ENCODE results near the gene YEATS4.

The YEATS4 gene

DNA sequence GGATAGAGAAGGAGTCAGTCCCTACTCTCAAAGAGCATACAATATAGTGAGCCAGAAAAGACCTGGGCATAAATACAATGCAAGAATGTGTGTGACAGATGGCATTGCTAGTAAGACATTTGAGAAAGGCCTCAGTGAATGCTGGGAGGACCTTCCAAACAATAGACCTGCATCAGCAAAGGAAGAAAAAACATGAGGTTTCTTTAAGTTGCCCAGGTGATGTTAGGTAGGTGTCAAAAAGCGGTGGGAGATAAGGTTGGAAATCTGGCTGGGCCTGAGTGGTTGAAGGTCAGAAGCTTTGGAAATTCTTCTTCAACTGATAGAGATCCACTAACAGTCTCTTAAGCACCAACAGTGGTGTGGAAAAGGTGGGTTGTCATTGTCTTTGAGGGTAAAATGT is 60.2 kb downstream of the YEATS4 start:
- Histone ChIP-seq H3K27ac (ENCODE audit: low read length) (no peak overlapping the region), H3K4me3 (ENCODE audit: low read depth in 1 of 2, low read length in 2 of 2) (no peak overlapping the region), H3K27me3 (ENCODE audit: low read depth, low read length) (no peaks in the 10 kb centered on the region), H3K36me3 (ENCODE audit: control insufficient read depth in 1 of 2, insufficient read depth in 2 of 2, low read length in 2 of 2) (no peaks in the 10 kb centered on the region), H3K4me1 (ENCODE audit: control insufficient read depth in 1 of 2, insufficient read depth in 2 of 2, low read length in 2 of 2) (peaks cover 0 to 8% of the 10 kb centered on the region in 2 donors), H3K9me3 (ENCODE audit: control insufficient read depth in 1 of 2, low read length in 2 of 2) (no peaks in the 10 kb centered on the region)

GRCh38 chr12:69421548-69421947 is 62.0 kb downstream of the YEATS4 start:
- no peaks in the 10 kb centered on the region for H3K9me3 ChIP-seq (ENCODE audit: control insufficient read depth in 1 of 2, low read length in 2 of 2)
- no peaks in the 10 kb centered on the region for H3K36me3 ChIP-seq (ENCODE audit: control insufficient read depth in 1 of 2, insufficient read depth in 2 of 2, low read length in 2 of 2)
- no peaks in the 10 kb centered on the region for H3K27me3 ChIP-seq (ENCODE audit: low read depth, low read length)
- H3K4me1 ChIP-seq (ENCODE audit: control insufficient read depth in 1 of 2, insufficient read depth in 2 of 2, low read length in 2 of 2) = no peaks in the 10 kb centered on the region
- no peak overlapping the region for H3K27ac ChIP-seq (ENCODE audit: low read length)
- no peak overlapping the region for H3K4me3 ChIP-seq (ENCODE audit: low read depth in 1 of 2, low read length in 2 of 2)

- H3K36me3 ChIP-seq (ENCODE audit: control insufficient read depth in 1 of 2, insufficient read depth in 2 of 2, low read length in 2 of 2) = no peaks in the 10 kb centered on the region
- H3K4me3 ChIP-seq (ENCODE audit: low read depth in 1 of 2, low read length in 2 of 2) = no peak overlapping the region
- no peaks in the 10 kb centered on the region for H3K27me3 ChIP-seq (ENCODE audit: low read depth, low read length)
- no peak overlapping the region for H3K27ac ChIP-seq (ENCODE audit: low read length)
- no peaks in the 10 kb centered on the region for H3K4me1 ChIP-seq (ENCODE audit: control insufficient read depth in 1 of 2, insufficient read depth in 2 of 2, low read length in 2 of 2)
- no peaks in the 10 kb centered on the region for H3K9me3 ChIP-seq (ENCODE audit: control insufficient read depth in 1 of 2, low read length in 2 of 2)
Observed at GRCh38 chr12:69423037-69423905, 63.7 kb downstream of the YEATS4 start.

DNA sequence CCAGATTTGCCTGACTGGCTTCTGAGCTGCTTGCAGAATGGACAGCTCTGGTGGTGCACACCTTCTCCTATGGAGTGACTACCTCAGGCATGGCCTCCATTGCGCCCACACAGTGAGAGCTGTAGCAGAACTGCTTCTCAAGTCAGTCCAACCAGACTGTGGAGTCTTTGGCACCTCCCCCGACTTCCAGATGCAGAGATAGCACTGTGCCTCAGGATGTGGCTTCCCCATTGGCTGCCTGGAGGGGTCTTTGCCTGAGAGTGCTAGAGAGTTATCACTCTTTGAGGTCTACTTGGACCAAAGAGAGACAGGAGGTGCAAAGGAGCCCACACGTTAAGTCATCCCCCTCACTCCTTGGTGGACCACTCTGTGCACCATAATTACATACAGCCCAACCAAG is 65.9 kb downstream of the YEATS4 start:
- Histone ChIP-seq H3K27ac (ENCODE audit: low read length) (no peak overlapping the region), H3K36me3 (ENCODE audit: control insufficient read depth in 1 of 2, insufficient read depth in 2 of 2, low read length in 2 of 2) (no peaks in the 10 kb centered on the region), H3K9me3 (ENCODE audit: control insufficient read depth in 1 of 2, low read length in 2 of 2) (no peaks in the 10 kb centered on the region), H3K27me3 (ENCODE audit: low read depth, low read length) (no peaks in the 10 kb centered on the region), H3K4me1 (ENCODE audit: control insufficient read depth in 1 of 2, insufficient read depth in 2 of 2, low read length in 2 of 2) (no peaks in the 10 kb centered on the region), H3K4me3 (ENCODE audit: low read depth in 1 of 2, low read length in 2 of 2) (no peak overlapping the region)

- no peak overlapping the region for H3K27ac ChIP-seq (ENCODE audit: low read length)
- no peaks in the 10 kb centered on the region for H3K9me3 ChIP-seq (ENCODE audit: control insufficient read depth in 1 of 2, low read length in 2 of 2)
- H3K4me1 ChIP-seq (ENCODE audit: control insufficient read depth in 1 of 2, insufficient read depth in 2 of 2, low read length in 2 of 2) = peaks cover 0 to 9% of the 10 kb centered on the region in 2 donors
- no peaks in the 10 kb centered on the region for H3K27me3 ChIP-seq (ENCODE audit: low read depth, low read length)
- H3K36me3 ChIP-seq (ENCODE audit: control insufficient read depth in 1 of 2, insufficient read depth in 2 of 2, low read length in 2 of 2) = no peaks in the 10 kb centered on the region
- H3K4me3 ChIP-seq (ENCODE audit: low read depth in 1 of 2, low read length in 2 of 2) = no peak overlapping the region
Observed at GRCh38 chr12:69428351-69429073, 69.0 kb downstream of the YEATS4 start.

GRCh38 chr12:69430942-69431590 is 71.5 kb downstream of the YEATS4 start:
- H3K4me3 ChIP-seq (ENCODE audit: low read depth in 1 of 2, low read length in 2 of 2) = peak overlapping the region in 1 of 2 donors; percentile 20
- no peaks in the 10 kb centered on the region for H3K9me3 ChIP-seq (ENCODE audit: control insufficient read depth in 1 of 2, low read length in 2 of 2)
- H3K27ac ChIP-seq (ENCODE audit: low read length) = peak overlapping the region; percentile 21
- peaks cover 0 to 9% of the 10 kb centered on the region in 2 donors for H3K4me1 ChIP-seq (ENCODE audit: control insufficient read depth in 1 of 2, insufficient read depth in 2 of 2, low read length in 2 of 2)
- no peaks in the 10 kb centered on the region for H3K36me3 ChIP-seq (ENCODE audit: control insufficient read depth in 1 of 2, insufficient read depth in 2 of 2, low read length in 2 of 2)
- no peaks in the 10 kb centered on the region for H3K27me3 ChIP-seq (ENCODE audit: low read depth, low read length)

- Histone ChIP-seq H3K4me3 (ENCODE audit: low read depth in 1 of 2, low read length in 2 of 2) (peak overlapping the region in 1 of 2 donors; percentile 20), H3K27me3 (ENCODE audit: low read depth, low read length) (no peaks in the 10 kb centered on the region), H3K27ac (ENCODE audit: low read length) (peak overlapping the region; percentile 21), H3K36me3 (ENCODE audit: control insufficient read depth in 1 of 2, insufficient read depth in 2 of 2, low read length in 2 of 2) (no peaks in the 10 kb centered on the region), H3K9me3 (ENCODE audit: control insufficient read depth in 1 of 2, low read length in 2 of 2) (no peaks in the 10 kb centered on the region), H3K4me1 (ENCODE audit: control insufficient read depth in 1 of 2, insufficient read depth in 2 of 2, low read length in 2 of 2) (peaks cover 0 to 11% of the 10 kb centered on the region in 2 donors)
Observed at GRCh38 chr12:69431591-69432222, 72.2 kb downstream of the YEATS4 start.

DNA sequence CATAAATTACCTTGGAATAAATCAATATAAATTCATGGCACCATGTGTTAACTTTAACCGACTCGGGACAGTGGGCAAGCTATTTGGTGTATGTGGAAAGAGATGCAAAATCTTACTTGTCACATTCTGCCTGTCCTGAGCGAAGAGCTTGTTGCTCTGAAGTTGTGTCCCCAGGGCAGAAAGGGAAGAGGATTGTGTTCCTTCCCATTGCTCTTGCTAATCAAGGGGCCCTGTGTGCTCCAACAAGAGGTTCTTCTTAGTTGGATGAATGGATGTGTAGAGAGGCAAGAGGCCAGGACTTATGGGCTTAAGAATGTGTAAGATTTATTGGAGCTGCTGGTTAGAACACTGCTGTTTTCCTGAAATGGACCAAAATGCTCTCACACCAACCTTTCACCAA is 74.1 kb downstream of the YEATS4 start:
- peaks cover 0 to 19% of the 10 kb centered on the region in 2 donors for H3K4me1 ChIP-seq (ENCODE audit: control insufficient read depth in 1 of 2, insufficient read depth in 2 of 2, low read length in 2 of 2)
- H3K27me3 ChIP-seq (ENCODE audit: low read depth, low read length) = no peaks in the 10 kb centered on the region
- no peak overlapping the region for H3K27ac ChIP-seq (ENCODE audit: low read length)
- H3K36me3 ChIP-seq (ENCODE audit: control insufficient read depth in 1 of 2, insufficient read depth in 2 of 2, low read length in 2 of 2) = no peaks in the 10 kb centered on the region
- H3K9me3 ChIP-seq (ENCODE audit: control insufficient read depth in 1 of 2, low read length in 2 of 2) = no peaks in the 10 kb centered on the region
- H3K4me3 ChIP-seq (ENCODE audit: low read depth in 1 of 2, low read length in 2 of 2) = no peak overlapping the region

DNA sequence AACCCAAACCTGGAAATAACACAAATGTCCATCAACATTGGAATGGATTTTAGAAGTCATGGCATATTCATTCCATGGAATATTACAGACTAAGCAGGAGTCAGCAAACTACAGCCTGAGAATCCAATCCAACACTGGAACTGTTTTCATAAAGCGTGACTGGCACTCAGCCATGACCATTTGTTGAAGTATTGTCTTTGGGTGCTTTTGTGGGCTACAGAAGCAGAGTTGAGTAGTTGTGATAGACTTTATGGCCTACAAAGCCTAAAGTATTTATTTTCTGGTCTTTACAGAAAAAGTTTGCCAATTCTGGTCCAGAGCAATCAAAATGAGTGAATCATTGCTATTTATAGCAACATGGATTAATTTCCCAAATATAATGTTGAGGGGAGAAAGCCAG is 76.1 kb downstream of the YEATS4 start:
- H3K4me3 ChIP-seq (ENCODE audit: low read depth in 1 of 2, low read length in 2 of 2) = no peak overlapping the region

GRCh38 chr12:69437073-69437472 is 77.5 kb downstream of the YEATS4 start:
- Histone ChIP-seq H3K27ac (ENCODE audit: low read length) (no peak overlapping the region), H3K4me3 (ENCODE audit: low read depth in 1 of 2, low read length in 2 of 2) (no peak overlapping the region), H3K36me3 (ENCODE audit: control insufficient read depth in 1 of 2, insufficient read depth in 2 of 2, low read length in 2 of 2) (no peaks in the 10 kb centered on the region), H3K27me3 (ENCODE audit: low read depth, low read length) (no peaks in the 10 kb centered on the region), H3K4me1 (ENCODE audit: control insufficient read depth in 1 of 2, insufficient read depth in 2 of 2, low read length in 2 of 2) (peaks cover 0 to 11% of the 10 kb centered on the region in 2 donors), H3K9me3 (ENCODE audit: control insufficient read depth in 1 of 2, low read length in 2 of 2) (no peaks in the 10 kb centered on the region)

More for the DNA sequence above, 76.1 kb downstream of the YEATS4 start:
- no peaks in the 10 kb centered on the region for H3K9me3 ChIP-seq (ENCODE audit: control insufficient read depth in 1 of 2, low read length in 2 of 2)
- no peak overlapping the region for H3K27ac ChIP-seq (ENCODE audit: low read length)
- no peaks in the 10 kb centered on the region for H3K27me3 ChIP-seq (ENCODE audit: low read depth, low read length)
- no peaks in the 10 kb centered on the region for H3K36me3 ChIP-seq (ENCODE audit: control insufficient read depth in 1 of 2, insufficient read depth in 2 of 2, low read length in 2 of 2)
- H3K4me1 ChIP-seq (ENCODE audit: control insufficient read depth in 1 of 2, insufficient read depth in 2 of 2, low read length in 2 of 2) = peaks cover 0 to 19% of the 10 kb centered on the region in 2 donors

DNA sequence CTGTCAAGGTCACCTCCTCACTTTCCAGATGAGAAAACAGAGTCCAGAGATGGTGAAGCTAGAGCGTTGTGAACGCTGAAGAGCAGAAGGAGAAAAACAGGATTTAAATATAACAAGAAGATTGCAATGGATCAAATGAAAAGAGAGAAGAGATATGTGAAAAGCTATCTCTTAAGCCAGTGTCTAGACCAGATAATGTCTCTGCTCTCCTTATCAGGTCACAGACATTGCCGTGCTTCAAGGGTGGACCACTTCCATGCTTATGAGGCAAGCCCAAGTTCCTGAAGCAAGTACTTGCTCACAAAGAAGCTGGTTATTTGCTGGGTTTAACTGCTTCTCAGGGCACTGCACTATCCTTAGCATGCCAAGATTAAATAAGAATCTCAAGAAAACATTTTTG is 79.0 kb downstream of the YEATS4 start:
- Histone ChIP-seq H3K4me3 (ENCODE audit: low read depth in 1 of 2, low read length in 2 of 2) (no peak overlapping the region), H3K27ac (ENCODE audit: low read length) (no peak overlapping the region), H3K9me3 (ENCODE audit: control insufficient read depth in 1 of 2, low read length in 2 of 2) (no peaks in the 10 kb centered on the region), H3K4me1 (ENCODE audit: control insufficient read depth in 1 of 2, insufficient read depth in 2 of 2, low read length in 2 of 2) (peaks cover 0 to 11% of the 10 kb centered on the region in 2 donors), H3K36me3 (ENCODE audit: control insufficient read depth in 1 of 2, insufficient read depth in 2 of 2, low read length in 2 of 2) (no peaks in the 10 kb centered on the region), H3K27me3 (ENCODE audit: low read depth, low read length) (no peaks in the 10 kb centered on the region)
